Measurements from ENCODE around the gene ELF3. TPM values are rescaled to one million over a fixed set of nuclear protein-coding genes. Genes with fewer than 3 reads are reported as not detected.
A peak's percentile ranks its signal among the peaks of the same experiment; 100 is the strongest.
"Not testable (repeated sequence)": the region's sequence is repeated elsewhere in the genome, so short reads cannot be mapped to it uniquely, and the experiment has no call there.

ELF3 gene
- total and polyA plus RNA-seq, 10 of the 15 experiments (the other 5 are each of a cell fraction or from before 2014, with no cell fraction given), result 0.07 to 14.3 (median 0.58) TPM; not detected in 1

GRCh38 chr1:202018468-202019234 lies 8.3 kb downstream of the ELF3 start:
- RAD21 ChIA-PET (ENCODE audit: unreplicated experiment), result no interaction called here
- Histone ChIP-seq H3K4me1 (ENCODE audit: control insufficient read depth, insufficient read depth, low read length) (no peaks in the 10 kb centered on the region), H3K36me3 (ENCODE audit: control insufficient read depth in 2 of 2, insufficient read depth in 2 of 2, low read length in 1 of 2) (no peaks in the 10 kb centered on the region), H2AFZ (ENCODE audit: control insufficient read depth, low read depth, low read length) (no peak overlapping the region), H3K27ac (ENCODE audit: control insufficient read depth, insufficient read depth) (no peak overlapping the region), H3K79me2 (ENCODE audit: control insufficient read depth, insufficient read depth, low read length) (no peaks in the 10 kb centered on the region), H4K20me1 (ENCODE audit: control insufficient read depth, insufficient read depth) (no peaks in the 10 kb centered on the region), H3K9ac (ENCODE audit: control insufficient read depth, insufficient read depth, low read length) (no peak overlapping the region), H3K4me2 (ENCODE audit: control insufficient read depth, insufficient read depth) (no peak overlapping the region), H3K9me3 (replicated peaks; ENCODE audit: control insufficient read depth, insufficient read depth, low read length) (no peaks in the 10 kb centered on the region), H3K4me3 (no peak overlapping the region), H3K27me3 (replicated peaks in 1 of 2; ENCODE audit: control insufficient read depth in 2 of 2, insufficient read depth in 2 of 2, low read length in 1 of 2) (peaks cover 0 to 2% of the 10 kb centered on the region in 2 experiments; a peak in 2 of 4 replicates)
- BruUV-seq (replicated peaks), result no TSS peak
- POLR2A ChIA-PET, result no interaction called here
- TF ChIP-seq ZBED1 (IDR thresholded peaks at IDR 0.05; ENCODE audit: borderline replicate concordance) (no peak), TCF3 (IDR thresholded peaks at IDR 0.05; ENCODE audit: borderline replicate concordance, insufficient read depth, low read depth, low read length) (0 out of 2 replicates have a peak, but pooled peaks have one; percentile 6), SMARCA5 (IDR thresholded peaks at IDR 0.05) (no peak), HDAC2 (IDR thresholded peaks at IDR 0.05) (no peak)
- TF ChIP-seq, protein P1, sequence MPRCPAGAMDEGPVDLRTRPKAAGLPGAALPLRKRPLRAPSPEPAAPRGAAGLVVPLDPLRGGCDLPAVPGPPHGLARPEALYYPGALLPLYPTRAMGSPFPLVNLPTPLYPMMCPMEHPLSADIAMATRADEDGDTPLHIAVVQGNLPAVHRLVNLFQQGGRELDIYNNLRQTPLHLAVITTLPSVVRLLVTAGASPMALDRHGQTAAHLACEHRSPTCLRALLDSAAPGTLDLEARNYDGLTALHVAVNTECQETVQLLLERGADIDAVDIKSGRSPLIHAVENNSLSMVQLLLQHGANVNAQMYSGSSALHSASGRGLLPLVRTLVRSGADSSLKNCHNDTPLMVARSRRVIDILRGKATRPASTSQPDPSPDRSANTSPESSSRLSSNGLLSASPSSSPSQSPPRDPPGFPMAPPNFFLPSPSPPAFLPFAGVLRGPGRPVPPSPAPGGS (IDR thresholded peaks at IDR 0.05; ENCODE audit: borderline replicate concordance, insufficient read depth, low read depth, low read length, poor library complexity, severe bottlenecking), result peak; percentile 6
- peak; percentile 24 for ATAC-seq
- intact Hi-C loops (cut with micrococcal nuclease; ENCODE audit: unreplicated experiment) (no loop called here), in situ Hi-C loops (cut with MboI) (no loop called here)
- DNase-seq (ENCODE audit: low read depth, low spot score), result no peak
- no peak for FAIRE-seq
- CTCF ChIA-PET, result interaction anchor here (1.1 kb wide), 1 partner anchor 101 kb away, joined by 3 read pairs; no protein-coding TSS in a partner anchor
- WGBS (ENCODE audit: insufficient coverage, insufficient replicate concordance, low lambda C conversion rate, missing lambda C conversion rate), result 26% methylated on average over 16 of the region's 19 CpGs
- SMC1A ChIA-PET (ENCODE audit: uncharacterized antibody, unreplicated experiment), result no interaction called here

DNA sequence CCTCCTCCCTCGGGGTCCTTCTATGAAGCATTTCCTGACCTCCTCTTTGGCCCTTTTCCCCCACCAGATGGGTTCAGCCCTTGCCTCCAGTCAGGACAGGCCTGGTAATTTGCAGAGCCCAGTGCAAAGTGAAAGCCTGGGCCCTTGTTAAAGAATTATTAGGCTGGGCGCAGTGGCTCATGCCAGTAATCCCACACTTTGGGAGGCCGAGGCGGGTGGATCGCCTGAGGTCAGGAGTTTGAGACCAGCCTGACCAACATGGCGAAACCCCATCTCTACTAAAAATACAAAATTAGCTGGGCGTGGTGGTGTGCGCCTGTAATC lies 8.8 kb downstream of the ELF3 start:
- WGBS (ENCODE audit: insufficient coverage, insufficient replicate concordance, low lambda C conversion rate, missing lambda C conversion rate), result 58% methylated on average over 8 of the region's 8 CpGs
- H3K79me2 ChIP-seq (ENCODE audit: control insufficient read depth, insufficient read depth, low read length); ATAC-seq; H3K4me2 ChIP-seq (ENCODE audit: control insufficient read depth, insufficient read depth); CTCF ChIA-PET; H3K27me3 ChIP-seq (replicated peaks in 1 of 2; ENCODE audit: control insufficient read depth in 2 of 2, insufficient read depth in 2 of 2, low read length in 1 of 2); H3K4me1 ChIP-seq (ENCODE audit: control insufficient read depth, insufficient read depth, low read length); SMC1A ChIA-PET (ENCODE audit: uncharacterized antibody, unreplicated experiment); H2AFZ ChIP-seq (ENCODE audit: control insufficient read depth, low read depth, low read length); POLR2A ChIA-PET; FAIRE-seq; H3K4me3 ChIP-seq; H4K20me1 ChIP-seq (ENCODE audit: control insufficient read depth, insufficient read depth); H3K36me3 ChIP-seq (ENCODE audit: control insufficient read depth in 2 of 2, insufficient read depth in 2 of 2, low read length in 1 of 2); RAD21 ChIA-PET (ENCODE audit: unreplicated experiment); H3K9me3 ChIP-seq (replicated peaks; ENCODE audit: control insufficient read depth, insufficient read depth, low read length); H3K27ac ChIP-seq (ENCODE audit: control insufficient read depth, insufficient read depth); BruUV-seq (replicated peaks); DNase-seq (ENCODE audit: low read depth, low spot score); H3K9ac ChIP-seq (ENCODE audit: control insufficient read depth, insufficient read depth, low read length); intact Hi-C loops (cut with micrococcal nuclease; ENCODE audit: unreplicated experiment); in situ Hi-C loops (cut with MboI): not testable (repeated sequence)
